ENCODE measurements around the gene GLS.

- TF ChIP-seq CTCF (IDR thresholded peaks at IDR 0.05; ENCODE audit: low read depth, low read length): no peak
- TF ChIP-seq EZH2phosphoT487 (IDR thresholded peaks at IDR 0.05; ENCODE audit: low read depth): no peak
Observed at GRCh38 chr2:190836767-190837166, 43.9 kb upstream of the GLS start.
